DMS 273 (cell line): ENCODE measurements around the gene MED17.

Experiments
- DNase-seq: peaks from one replicate; lab custom pipeline; 2025; ENCODE audit not compliant: unreplicated experiment; lab: John Stamatoyannopoulos, UW

Gene MED17

GRCh38 chr11:93814966-93815633 is 31.0 kb downstream of the MED17 start:
- no peak for DNase-seq

- peak; percentile 20 for DNase-seq
Measured at GRCh38 chr11:93817426-93818348, 33.6 kb downstream of the MED17 start.

GRCh38 chr11:93819966-93820695 is 36.0 kb downstream of the MED17 start:
- DNase-seq, result peak; percentile 28

GRCh38 chr11:93820847-93821246 is 36.8 kb downstream of the MED17 start:
- no peak for DNase-seq

- no peak for DNase-seq
Measured at GRCh38 chr11:93821617-93822016, 37.5 kb downstream of the MED17 start.

- no peak for DNase-seq
Measured at GRCh38 chr11:93822359-93822758, 38.3 kb downstream of the MED17 start.

- no peak for DNase-seq
Measured at GRCh38 chr11:93823210-93823609, 39.1 kb downstream of the MED17 start.

GRCh38 chr11:93827363-93827762 is 43.3 kb downstream of the MED17 start:
- DNase-seq, result no peak

GRCh38 chr11:93829598-93829997 is 45.5 kb downstream of the MED17 start:
- no peak for DNase-seq

GRCh38 chr11:93831343-93832127 is 47.5 kb downstream of the MED17 start:
- DNase-seq, result no peak

- no peak for DNase-seq
Measured at GRCh38 chr11:93832780-93833179, 48.7 kb downstream of the MED17 start.

- no peak for DNase-seq
Measured at GRCh38 chr11:93838967-93839366, 54.9 kb downstream of the MED17 start.

- DNase-seq, result no peak
Measured at GRCh38 chr11:93840180-93840579, 56.1 kb downstream of the MED17 start.

- no peak for DNase-seq
Measured at GRCh38 chr11:93840981-93841380, 56.9 kb downstream of the MED17 start.

GRCh38 chr11:93841446-93841845 is 57.4 kb downstream of the MED17 start:
- DNase-seq, result no peak

GRCh38 chr11:93842034-93842433 is 58.0 kb downstream of the MED17 start:
- DNase-seq, result no peak

GRCh38 chr11:93842461-93842860 is 58.4 kb downstream of the MED17 start:
- no peak for DNase-seq

- no peak for DNase-seq
Measured at GRCh38 chr11:93843906-93844305, 59.8 kb downstream of the MED17 start.

- no peak for DNase-seq
Measured at GRCh38 chr11:93844568-93844967, 60.5 kb downstream of the MED17 start.

GRCh38 chr11:93845181-93846092 is 61.4 kb downstream of the MED17 start:
- DNase-seq, result no peak
